Upper lobe of right lung (tissue), 1 donor: ENCODE measurements around the gene BCAS3. TPM values are rescaled to one million over a fixed set of nuclear protein-coding genes. Genes with fewer than 3 reads are reported as not detected.

Experiments used
- ATAC-seq: fragments of 200-7000 bp; cut with Tn5 transposase; one replicate; pipeline ENCODE4 v1.9.1; 2020; ENCODE audit warnings: mild to moderate bottlenecking, moderate library complexity
- DNase-seq: peaks from one replicate; pipeline ENCODE4 v3.0.0-alpha.2; 2020
- H3K27ac ChIP-seq: fragments of 200-600 bp; one replicate; pipeline ENCODE4 v1.8.0; 2022
- H3K27me3 ChIP-seq: fragments of 200-600 bp; one replicate; pipeline ENCODE4 v1.8.0; 2022; ENCODE audit warnings: mild to moderate bottlenecking
- H3K36me3 ChIP-seq: fragments of 200-600 bp; one replicate; pipeline ENCODE4 v1.8.0; 2022
- H3K4me1 ChIP-seq: fragments of 200-600 bp; one replicate; pipeline ENCODE4 v1.8.0; 2022
- H3K4me3 ChIP-seq: fragments of 200-600 bp; one replicate; pipeline ENCODE4 v1.8.0; 2022; ENCODE audit warnings: mild to moderate bottlenecking
- H3K9me3 ChIP-seq: fragments of 200-600 bp; one replicate; pipeline ENCODE4 v1.8.0; 2022
- intact Hi-C: fragments of 100-400 bp; cut with DNase I; formaldehyde crosslinking; loops from one replicate; pipeline ENCODE4 v1.11.0; 2022
- total RNA-seq: library from RNA; stranded (reverse); fragmentation: NEBNext Ultra II Directional; extraction: Animal tissue kit (Norgen Biotek cat#: 25700); gene quantifications from one replicate; pipeline ENCODE4 v1.2.1, GENCODE V29; 2021
- TF ChIP-seq, protein P1 (sequence below): fragments of 200-600 bp; IDR thresholded peaks from one replicate; pipeline ENCODE4 v1.8.0; 2022; ENCODE audit warnings: antibody characterized with exemption
- donor health status: DM: no; HTN: yes; CAD: no; lungs with severe emphysema.

BCAS3 gene
- total RNA-seq, 1 donor from 2014 or later, result 23.5 TPM

- Histone ChIP-seq H3K27ac (no peak overlapping the region), H3K4me3 (no peak overlapping the region), H3K36me3 (no peaks in the 10 kb centered on the region), H3K4me1 (peaks cover 19% of the 10 kb centered on the region), H3K27me3 (no peaks in the 10 kb centered on the region), H3K9me3 (no peaks in the 10 kb centered on the region)
- no peak for ATAC-seq
- TF ChIP-seq, protein P1, sequence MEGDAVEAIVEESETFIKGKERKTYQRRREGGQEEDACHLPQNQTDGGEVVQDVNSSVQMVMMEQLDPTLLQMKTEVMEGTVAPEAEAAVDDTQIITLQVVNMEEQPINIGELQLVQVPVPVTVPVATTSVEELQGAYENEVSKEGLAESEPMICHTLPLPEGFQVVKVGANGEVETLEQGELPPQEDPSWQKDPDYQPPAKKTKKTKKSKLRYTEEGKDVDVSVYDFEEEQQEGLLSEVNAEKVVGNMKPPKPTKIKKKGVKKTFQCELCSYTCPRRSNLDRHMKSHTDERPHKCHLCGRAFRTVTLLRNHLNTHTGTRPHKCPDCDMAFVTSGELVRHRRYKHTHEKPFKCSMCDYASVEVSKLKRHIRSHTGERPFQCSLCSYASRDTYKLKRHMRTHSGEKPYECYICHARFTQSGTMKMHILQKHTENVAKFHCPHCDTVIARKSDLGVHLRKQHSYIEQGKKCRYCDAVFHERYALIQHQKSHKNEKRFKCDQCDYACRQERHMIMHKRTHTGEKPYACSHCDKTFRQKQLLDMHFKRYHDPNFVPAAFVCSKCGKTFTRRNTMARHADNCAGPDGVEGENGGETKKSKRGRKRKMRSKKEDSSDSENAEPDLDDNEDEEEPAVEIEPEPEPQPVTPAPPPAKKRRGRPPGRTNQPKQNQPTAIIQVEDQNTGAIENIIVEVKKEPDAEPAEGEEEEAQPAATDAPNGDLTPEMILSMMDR, result no peak
- DNase-seq, result no peak
- intact Hi-C loops, result no loop called here
Observed at GRCh38 chr17:61214753-61215152, 537.1 kb downstream of the BCAS3 start.

GRCh38 chr17:61216066-61216465, 538.4 kb downstream of the BCAS3 start:
- TF ChIP-seq, protein P1, result no peak
- Histone ChIP-seq H3K9me3 (no peaks in the 10 kb centered on the region), H3K4me3 (no peak overlapping the region), H3K27me3 (no peaks in the 10 kb centered on the region), H3K36me3 (no peaks in the 10 kb centered on the region), H3K27ac (no peak overlapping the region), H3K4me1 (peaks cover 20% of the 10 kb centered on the region)
- DNase-seq (no peak), ATAC-seq (no peak)
- intact Hi-C loops, result no loop called here

DNA sequence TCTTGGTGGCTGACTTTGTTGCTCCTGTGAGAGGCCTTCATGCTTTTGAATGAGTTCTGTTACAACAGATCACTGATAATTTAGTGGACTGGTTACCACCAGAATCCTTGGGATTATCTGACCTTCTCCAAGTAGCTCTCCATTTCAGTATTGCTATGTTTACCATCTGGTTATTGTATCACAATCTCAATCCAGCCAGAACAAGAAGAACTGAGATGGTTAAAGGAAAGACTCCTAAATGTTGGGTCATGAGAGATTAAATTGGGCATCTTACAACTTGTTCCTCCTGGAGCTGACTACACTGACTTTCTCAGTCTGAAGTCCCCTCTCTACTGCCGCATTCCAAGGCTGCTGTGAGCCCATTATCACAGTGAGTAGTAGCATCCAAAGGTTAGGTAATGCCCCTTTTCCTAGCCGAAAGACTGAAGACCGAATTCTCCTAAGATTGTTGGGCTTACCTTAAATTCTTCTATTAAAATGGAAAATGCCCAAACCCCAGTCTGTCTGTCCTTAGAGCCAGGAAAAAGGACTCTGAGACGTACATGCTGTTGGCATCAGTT, 540.3 kb downstream of the BCAS3 start:
- DNase-seq, result no peak
- no peaks in the 10 kb centered on the region for H3K36me3 ChIP-seq
- H3K9me3 ChIP-seq, result no peaks in the 10 kb centered on the region
- intact Hi-C loops, result no loop called here
- no peaks in the 10 kb centered on the region for H3K27me3 ChIP-seq
- TF ChIP-seq, protein P1, result no peak
- peaks cover 31% of the 10 kb centered on the region for H3K4me1 ChIP-seq
- no peak overlapping the region for H3K4me3 ChIP-seq
- peak overlapping the region; percentile 58 for H3K27ac ChIP-seq
- no peak for ATAC-seq

DNA sequence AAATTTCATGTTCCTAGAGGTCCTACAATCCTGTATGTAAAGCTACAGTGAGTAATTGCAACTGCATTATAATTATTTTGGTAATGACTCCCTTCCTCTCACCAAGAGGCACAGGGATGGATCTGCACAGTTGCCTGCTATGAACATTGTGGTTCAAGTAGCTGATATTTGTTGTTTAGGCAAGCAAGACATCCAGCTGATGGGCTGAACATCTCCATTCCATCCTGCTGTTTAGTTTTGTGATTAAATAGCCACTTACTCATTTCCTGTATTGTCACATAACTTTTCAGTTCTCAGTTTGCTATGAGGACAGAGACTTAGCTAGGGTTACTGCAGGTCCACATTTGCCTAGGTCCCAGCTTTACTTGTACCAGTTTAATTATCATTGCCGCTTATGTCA, 540.8 kb downstream of the BCAS3 start:
- Histone ChIP-seq H3K9me3 (no peaks in the 10 kb centered on the region), H3K36me3 (no peaks in the 10 kb centered on the region), H3K27ac (peak overlapping the region; percentile 58), H3K27me3 (no peaks in the 10 kb centered on the region), H3K4me3 (no peak overlapping the region), H3K4me1 (peaks cover 31% of the 10 kb centered on the region)
- TF ChIP-seq, protein P1, result no peak
- DNase-seq (no peak), ATAC-seq (peak; percentile 31)
- intact Hi-C loops, result no loop called here

GRCh38 chr17:61219460-61219859, 541.8 kb downstream of the BCAS3 start:
- TF ChIP-seq, protein P1, result no peak
- Histone ChIP-seq H3K27me3 (no peaks in the 10 kb centered on the region), H3K36me3 (no peaks in the 10 kb centered on the region), H3K9me3 (no peaks in the 10 kb centered on the region), H3K27ac (peak overlapping the region; percentile 58), H3K4me3 (no peak overlapping the region), H3K4me1 (peaks cover 31% of the 10 kb centered on the region)
- ATAC-seq, result peak; percentile 77
- no peak for DNase-seq
- intact Hi-C loops, result no loop called here

DNA sequence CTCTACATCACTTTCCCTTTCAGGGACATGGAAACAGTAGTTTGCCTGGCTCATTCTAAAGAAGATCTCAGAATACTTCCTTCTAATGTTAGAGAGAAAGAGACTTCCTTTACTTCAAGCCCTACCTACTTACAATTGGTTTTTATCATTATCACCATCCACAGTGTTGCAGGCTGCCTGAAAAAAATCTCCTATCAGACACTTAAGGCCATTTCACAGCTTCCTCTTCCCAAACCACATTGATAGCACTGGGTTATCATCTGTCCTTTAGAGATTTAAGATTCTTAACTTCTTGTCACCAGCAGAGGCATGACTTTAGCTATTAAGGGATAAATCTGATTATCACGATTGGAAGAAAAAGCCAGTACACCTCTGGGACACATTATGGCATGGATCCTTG, 543.5 kb downstream of the BCAS3 start:
- DNase-seq (no peak), ATAC-seq (no peak)
- peaks cover 31% of the 10 kb centered on the region for H3K4me1 ChIP-seq
- H3K9me3 ChIP-seq, result no peaks in the 10 kb centered on the region
- intact Hi-C loops, result no loop called here
- peak overlapping the region; percentile 24 for H3K27ac ChIP-seq
- H3K4me3 ChIP-seq, result no peak overlapping the region
- TF ChIP-seq, protein P1, result no peak
- no peaks in the 10 kb centered on the region for H3K36me3 ChIP-seq
- no peaks in the 10 kb centered on the region for H3K27me3 ChIP-seq
